ENCODE data around the gene GLT6D1.

GRCh38 chr9:135588886-135589595, 50.3 kb downstream of the GLT6D1 start:
- TF ChIP-seq SUZ12 (IDR thresholded peaks at IDR 0.05; ENCODE audit: low read depth, low read length) (no peak), REST (IDR thresholded peaks at IDR 0.05; ENCODE audit: borderline replicate concordance in 1 of 2, low read depth in 1 of 2, low read length in 2 of 2) (no peak), NFIC (IDR thresholded peaks at IDR 0.05; ENCODE audit: low read length) (no peak), ZNF710 (CRISPR knock-in tag; IDR thresholded peaks at IDR 0.05; ENCODE audit: borderline replicate concordance) (no peak), ZNF276 (CRISPR knock-in tag; IDR thresholded peaks at IDR 0.05; ENCODE audit: low read depth) (no peak), CBX1 (IDR thresholded peaks at IDR 0.05; ENCODE audit: low read depth) (no peak), CC2D1A (CRISPR knock-in tag; IDR thresholded peaks at IDR 0.05) (no peak), POLR2A (IDR thresholded peaks at IDR 0.05; ENCODE audit: insufficient read depth in 1 of 2, low read depth in 2 of 2, low read length in 2 of 2) (no peak), TEAD3 (CRISPR knock-in tag; optimal IDR thresholded peaks at IDR 0.05; ENCODE audit: borderline replicate concordance) (no peak), NRL (CRISPR knock-in tag; IDR thresholded peaks at IDR 0.05; ENCODE audit: borderline replicate concordance) (no peak)
